ENCODE data around the gene CHPT1. TPM values are rescaled to one million over a fixed set of nuclear protein-coding genes. Genes with fewer than 3 reads are reported as not detected.

The CHPT1 gene
- total RNA-seq, 4 donors from 2014 or later: 87.7 to 119 (median 98.6) TPM

DNA sequence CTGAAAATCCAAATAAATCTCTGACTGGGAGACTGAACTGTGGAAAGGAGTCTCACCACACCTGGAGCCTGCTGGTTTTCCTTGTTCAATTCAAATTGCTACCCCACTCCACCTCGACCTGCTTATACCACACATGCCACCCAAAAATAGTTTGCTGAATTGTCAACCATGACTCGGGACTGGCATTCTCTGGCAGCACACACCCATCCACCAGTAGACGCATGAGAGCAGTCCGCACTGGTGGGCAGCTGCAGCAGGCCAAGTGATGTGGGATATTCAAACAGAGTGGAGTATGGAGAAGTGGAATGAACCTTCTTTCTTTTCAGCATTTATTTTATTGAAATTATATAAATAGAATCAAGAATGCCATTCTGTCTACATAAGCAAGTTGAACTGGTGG is 80.5 kb downstream of the CHPT1 start:
- TF ChIP-seq CTCF (IDR thresholded peaks at IDR 0.05; ENCODE audit: low read depth): no peak

Small RNA genes within 50 kb of the gene (small RNA-seq; reads per million reads assigned to genes)
- gene RNU6-101P (not detected), gene RNY1P16 (not detected)

Other genes with a start within 250 kb of the CHPT1 start
- gene SPIC, start 222.3 kb upstream of the CHPT1 start, total RNA-seq: not detected
- gene MYBPC1, start 102.7 kb upstream of the CHPT1 start, total RNA-seq: under 1 TPM in 2 of 4 donors, not detected in 2; 0.17 to 0.66 TPM
- under 1 TPM in 1 of 4 donors, not detected in 3; 0.22 TPM for gene SYCP3, start 41.8 kb downstream of the CHPT1 start, total RNA-seq
- 10 to 100 TPM; 26.0 to 64.4 (median 34.3) TPM for gene GNPTAB, start 133.3 kb downstream of the CHPT1 start, total RNA-seq
- gene DRAM1, start 179.9 kb downstream of the CHPT1 start, total RNA-seq: 10 to 100 TPM; 14.3 to 52.8 (median 34.4) TPM

All from subcutaneous adipose tissue (tissue), 4 donors.